ENCODE data around the gene ITPR2. TPM values are rescaled to one million over a fixed set of nuclear protein-coding genes. Genes with fewer than 3 reads are reported as not detected.

The ITPR2 gene
- total RNA-seq, 4 donors from 2014 or later, result 32.6 to 87.5 (median 51.9) TPM

- H3K27me3 ChIP-seq, result no peaks in the 10 kb centered on the region
- H3K9me3 ChIP-seq, result no peaks in the 10 kb centered on the region
- H3K4me1 ChIP-seq, result no peaks in the 10 kb centered on the region
Measured at GRCh38 chr12:26631846-26632245, 201.1 kb downstream of the ITPR2 start.

DNA sequence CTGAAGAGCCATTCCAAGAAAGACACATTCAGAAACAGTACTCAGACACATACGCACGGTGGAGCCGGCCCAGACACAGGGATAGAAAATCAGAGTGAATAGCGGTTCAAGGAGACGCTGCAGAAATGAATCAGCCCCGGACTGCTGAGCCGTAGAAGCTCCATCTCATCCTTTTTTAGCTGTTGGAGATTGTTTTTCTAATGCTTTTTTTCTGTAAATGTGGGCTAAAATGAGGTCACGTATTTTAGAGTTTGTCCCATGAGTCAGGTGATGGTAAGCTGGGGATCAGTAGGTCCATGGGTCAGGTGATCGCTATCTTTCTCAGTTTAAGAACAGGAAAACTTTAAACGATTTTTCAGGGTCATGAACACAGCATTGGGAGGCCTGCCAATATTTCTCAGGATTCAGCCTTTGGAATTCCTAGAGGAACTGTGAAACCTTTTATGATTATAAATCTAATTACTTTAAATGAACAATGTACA lies 202.4 kb downstream of the ITPR2 start:
- H3K27ac ChIP-seq, result peak overlapping the region in 1 of 4 donors; percentile 49
- DNase-seq, result no peak
- no peaks in the 10 kb centered on the region for H3K9me3 ChIP-seq
- TF ChIP-seq POLR2A (IDR thresholded peaks at IDR 0.05), result no peak
- TF ChIP-seq CTCF (IDR thresholded peaks at IDR 0.05), result no peak
- no peak overlapping the region for H3K4me3 ChIP-seq
- no peaks in the 10 kb centered on the region for H3K4me1 ChIP-seq
- no peaks in the 10 kb centered on the region for H3K27me3 ChIP-seq
- H3K36me3 ChIP-seq, result peaks cover 0 to 25% (median 0%) of the 10 kb centered on the region in 3 donors

More at GRCh38 chr12:26631846-26632245, 201.1 kb downstream of the ITPR2 start:
- DNase-seq, result no peak
- TF ChIP-seq POLR2A (IDR thresholded peaks at IDR 0.05), result no peak
- no peak for TF ChIP-seq CTCF (IDR thresholded peaks at IDR 0.05)
- Histone ChIP-seq H3K4me3 (no peak overlapping the region), H3K27ac (no peak overlapping the region), H3K36me3 (peaks cover 0 to 16% (median 0%) of the 10 kb centered on the region in 3 donors)

GRCh38 chr12:26629864-26630263 lies 203.1 kb downstream of the ITPR2 start:
- Histone ChIP-seq H3K4me3 (no peak overlapping the region), H3K4me1 (no peaks in the 10 kb centered on the region), H3K36me3 (peaks cover 0 to 25% (median 0%) of the 10 kb centered on the region in 3 donors), H3K9me3 (no peaks in the 10 kb centered on the region), H3K27ac (peak overlapping the region in 1 of 4 donors; percentile 49), H3K27me3 (no peaks in the 10 kb centered on the region)
- DNase-seq, result no peak
- TF ChIP-seq POLR2A (IDR thresholded peaks at IDR 0.05) (no peak), CTCF (IDR thresholded peaks at IDR 0.05) (peak in 1 of 6 experiments; percentile 4)

DNA sequence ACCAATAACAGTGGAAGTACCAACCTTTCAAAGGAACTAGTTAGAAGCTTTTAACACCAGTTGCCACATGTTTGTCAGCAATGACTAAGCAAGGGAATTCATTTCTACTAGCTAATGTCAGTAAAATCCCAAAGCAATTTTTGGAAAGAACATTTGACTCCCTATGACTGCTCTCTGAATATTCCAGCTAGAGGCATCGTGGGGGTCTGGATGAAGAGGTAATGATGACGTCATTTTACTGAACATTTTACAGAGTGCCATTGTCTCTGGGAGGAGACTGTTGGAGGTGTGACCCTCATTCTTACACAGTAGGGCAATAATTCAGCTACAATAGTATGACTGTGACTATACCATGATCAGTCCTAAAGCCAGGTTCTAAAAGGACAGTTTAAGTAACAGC lies 204.8 kb downstream of the ITPR2 start:
- no peak for TF ChIP-seq CTCF (IDR thresholded peaks at IDR 0.05)
- no peak for TF ChIP-seq POLR2A (IDR thresholded peaks at IDR 0.05)
- DNase-seq, result no peak
- Histone ChIP-seq H3K27me3 (no peaks in the 10 kb centered on the region), H3K36me3 (peaks cover 0 to 25% (median 0%) of the 10 kb centered on the region in 3 donors), H3K4me3 (no peak overlapping the region), H3K27ac (no peak overlapping the region), H3K4me1 (no peaks in the 10 kb centered on the region), H3K9me3 (no peaks in the 10 kb centered on the region)

DNA sequence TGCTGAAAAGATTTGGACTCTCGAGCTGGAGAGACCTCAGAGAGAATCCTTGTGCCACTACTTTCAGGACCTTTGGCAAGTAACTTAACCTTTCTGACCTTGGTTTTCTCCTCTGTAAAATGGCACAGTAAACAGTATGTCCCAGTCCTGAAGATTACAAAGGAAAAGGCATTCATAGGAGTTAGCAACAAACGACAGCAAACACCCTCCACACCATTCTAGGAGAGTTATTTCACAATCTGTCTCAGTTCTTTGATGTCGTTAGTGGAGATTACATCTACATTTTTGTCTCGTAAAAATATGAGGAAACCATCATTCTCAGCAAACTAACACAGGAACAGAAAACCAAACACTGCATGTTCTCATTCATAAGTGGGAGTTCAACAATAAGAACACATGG lies 205.7 kb downstream of the ITPR2 start:
- Histone ChIP-seq H3K4me3 (no peak overlapping the region), H3K9me3 (no peaks in the 10 kb centered on the region), H3K4me1 (no peaks in the 10 kb centered on the region), H3K27me3 (no peaks in the 10 kb centered on the region), H3K27ac (no peak overlapping the region), H3K36me3 (peaks cover 0 to 29% (median 0%) of the 10 kb centered on the region in 3 donors)
- DNase-seq, result no peak
- TF ChIP-seq POLR2A (IDR thresholded peaks at IDR 0.05), result no peak
- no peak for TF ChIP-seq CTCF (IDR thresholded peaks at IDR 0.05)

- DNase-seq, result no peak
- Histone ChIP-seq H3K27ac (no peak overlapping the region), H3K27me3 (no peaks in the 10 kb centered on the region), H3K9me3 (no peaks in the 10 kb centered on the region), H3K4me3 (no peak overlapping the region), H3K36me3 (peaks cover 0 to 55% (median 0%) of the 10 kb centered on the region in 3 donors), H3K4me1 (no peaks in the 10 kb centered on the region)
- TF ChIP-seq POLR2A (IDR thresholded peaks at IDR 0.05) (no peak), CTCF (IDR thresholded peaks at IDR 0.05) (no peak)
Measured at GRCh38 chr12:26623136-26623535, 209.9 kb downstream of the ITPR2 start.

All from Peyer's patch (tissue), 4 donors.